SK-N-SH (cell line): Measurements from ENCODE around the gene SHE. TPM values are rescaled to one million over a fixed set of nuclear protein-coding genes. Genes with fewer than 3 reads are reported as not detected.

Experiments
- CTCF ChIA-PET: fragments of 300-600, 350-600 bp; formaldehyde crosslinking; extraction: SDS; loops from one replicate; lab custom pipeline; 2021; lab: Yijun Ruan, JAX
- POLR2A ChIA-PET: fragments of 350-600 bp; sonication (Branson Sonifier 250); formaldehyde crosslinking; extraction: SDS; loops from one replicate; lab custom pipeline; 2020; ENCODE audit warnings: antibody characterized with exemption, inconsistent platforms; lab: Yijun Ruan, JAX
- DNase-seq: peaks from one replicate; pipeline ENCODE4 v3.0.0; 2012
- H2AFZ ChIP-seq: fragments of 200-600 bp; sonication (generic); 2 replicates; pipeline ENCODE4 v1.8.1; 2016; ENCODE audit warnings: antibody characterized with exemption, mild to moderate bottlenecking, low read depth
- H3F3A ChIP-seq: fragments of 200-600 bp; sonication (generic); replicated peaks from 2 replicates; pipeline ENCODE3; 2016; ENCODE audit warnings: antibody characterized with exemption, mild to moderate bottlenecking; ENCODE audit not compliant: insufficient read depth
- H3K27ac ChIP-seq, 2 experiments: fragments of 200-500 bp in 1 of 2; fragments of 200-600 bp in 1 of 2; sonication (Bioruptor generic) in 1 of 2; sonication (generic), shearing (Covaris generic) in 1 of 2; 2 replicates each; pipeline versions ENCODE4 v1.5.1 to v1.6.1; 2014 to 2016; ENCODE audit warnings: low read depth in 2 of 2, inconsistent platforms in 1 of 2, low read length in 1 of 2, mild to moderate bottlenecking in 1 of 2, mixed read lengths in 1 of 2
- H3K27me3 ChIP-seq: fragments of 200-600 bp; sonication (generic), shearing (Covaris generic); 2 replicates; pipeline ENCODE4 v1.6.1; 2016; ENCODE audit warnings: mixed run types; ENCODE audit not compliant: insufficient read depth
- H3K36me3 ChIP-seq, 2 experiments: fragments of 200-500 bp in 1 of 2; fragments of 200-600 bp in 1 of 2; sonication (Bioruptor generic) in 1 of 2; sonication (generic) in 1 of 2; replicated peaks in 1 of 2; 2 replicates each; pipeline versions ENCODE3 to v1.5.1; 2014 to 2016; ENCODE audit warnings: low read length in 1 of 2, mild to moderate bottlenecking in 1 of 2; ENCODE audit not compliant: insufficient read depth in 2 of 2, control insufficient read depth in 1 of 2
- H3K4me1 ChIP-seq, 2 experiments: fragments of 200-500 bp in 1 of 2; fragments of 200-600 bp in 1 of 2; sonication (Bioruptor generic) in 1 of 2; sonication (generic), shearing (Covaris generic) in 1 of 2; 2 replicates each; pipeline versions ENCODE4 v1.5.1 to v1.6.1; 2014 to 2016; ENCODE audit warnings: low read depth in 1 of 2, low read length in 1 of 2, mixed run types in 1 of 2; ENCODE audit not compliant: insufficient read depth in 2 of 2, control insufficient read depth in 1 of 2
- H3K4me2 ChIP-seq: fragments of 200-600 bp; sonication (generic), shearing (Covaris generic); 2 replicates; pipeline ENCODE4 v1.6.1; 2017; ENCODE audit warnings: mixed run types
- H3K4me3 ChIP-seq, 2 experiments: fragments of 200-500 bp in 1 of 2; fragments of 200-600 bp in 1 of 2; sonication (Bioruptor generic) in 1 of 2; sonication (generic), shearing (Covaris generic) in 1 of 2; 2 replicates each; pipeline versions ENCODE4 v1.5.1 to v1.8.1; 2014 to 2016; ENCODE audit warnings: low read depth in 2 of 2, inconsistent platforms in 1 of 2, low read length in 1 of 2, mild to moderate bottlenecking in 1 of 2, mixed read lengths in 1 of 2, moderate library complexity in 1 of 2
- H3K79me2 ChIP-seq: fragments of 200-600 bp; sonication (generic); 2 replicates; pipeline ENCODE4 v1.8.1; 2017; ENCODE audit warnings: mild to moderate bottlenecking; ENCODE audit not compliant: insufficient read depth
- H3K9ac ChIP-seq: fragments of 200-600 bp; sonication (generic); 2 replicates; pipeline ENCODE4 v1.6.1; 2017; ENCODE audit warnings: mixed run types
- H3K9me2 ChIP-seq: fragments of 200-600 bp; sonication (generic); 2 replicates; pipeline ENCODE4 v1.6.1; 2017; ENCODE audit warnings: mixed run types
- H3K9me3 ChIP-seq: fragments of 200-600 bp; sonication (generic); 2 replicates; pipeline ENCODE4 v1.6.1; 2017; ENCODE audit warnings: mixed run types, mild to moderate bottlenecking, moderate library complexity
- H4K20me1 ChIP-seq: fragments of 200-600 bp; sonication (generic); 2 replicates; pipeline ENCODE4 v1.6.1; 2017; ENCODE audit warnings: mild to moderate bottlenecking, mixed run types; ENCODE audit not compliant: insufficient read depth
- CHD2 ChIP-seq: fragments of 150-350 bp; IDR thresholded peaks from 2 replicates; pipeline ENCODE4 v1.6.1; 2018; ENCODE audit warnings: low read length; ENCODE audit not compliant: partially characterized antibody
- CTCF ChIP-seq: fragments of 200-600 bp; sonication (generic); IDR thresholded peaks from 2 replicates; pipeline ENCODE4 v1.6.1; 2017; ENCODE audit warnings: antibody characterized with exemption, mild to moderate bottlenecking, moderate library complexity
- MAX ChIP-seq: IDR thresholded peaks from 2 replicates; pipeline ENCODE4 v1.4.0; 2012; ENCODE audit warnings: low read depth
- RAD21 ChIP-seq: IDR thresholded peaks from 2 replicates; pipeline ENCODE4 v1.6.1; 2012; ENCODE audit warnings: mild to moderate bottlenecking, low read length
- RCOR1 ChIP-seq: fragments of 150-350 bp; IDR thresholded peaks from 2 replicates; pipeline ENCODE4 v1.6.1; 2017; ENCODE audit warnings: antibody characterized with exemption, low read length
- RFX5 ChIP-seq: IDR thresholded peaks from 2 replicates; pipeline ENCODE4 v1.6.1; 2012; ENCODE audit warnings: mild to moderate bottlenecking, improper control_type of control experiment, low read length
- SMC3 ChIP-seq: IDR thresholded peaks from 2 replicates; pipeline ENCODE4 v1.6.1; 2012; ENCODE audit warnings: low read depth, low read length, improper control_type of control experiment
- TAF1 ChIP-seq: IDR thresholded peaks from 2 replicates; pipeline ENCODE4 v1.6.1; 2012; ENCODE audit warnings: low read depth, mild to moderate bottlenecking, low read length, moderate library complexity, borderline replicate concordance
- TCF12 ChIP-seq: IDR thresholded peaks from 2 replicates; pipeline ENCODE4 v1.4.0; 2012
- YY1 ChIP-seq: IDR thresholded peaks from 2 replicates; pipeline ENCODE4 v1.4.0; 2012; ENCODE audit warnings: low read depth, mild to moderate bottlenecking
- WGBS: methylation state at CpG from one replicate; pipeline ENCODE4 v1.1.6; 2017; ENCODE audit warnings: low lambda C conversion rate; 5-methylcytosine and 5-hydroxymethylcytosine counted together
- polyA plus RNA-seq, 3 experiments: library from polyadenylated mRNA; depleted of rRNA; stranded (reverse); fragments of >200 nt; gene quantifications; 2 replicates each; pipeline ENCODE4 v1.2.3, GENCODE V29; 2012

SHE gene
- polyA plus RNA-seq, 1 of the 3 experiments (the other 2 are of a cell fraction) = not detected

GRCh38 chr1:154481053-154481452, 21.2 kb downstream of the SHE start:
- Histone ChIP-seq H3F3A (no peaks in the 10 kb centered on the region), H2AFZ (no peak overlapping the region), H3K36me3 (no peaks in the 10 kb centered on the region), H3K9ac (no peak overlapping the region), H3K79me2 (no peaks in the 10 kb centered on the region), H3K4me2 (no peak overlapping the region), H4K20me1 (no peaks in the 10 kb centered on the region), H3K4me1 (peaks cover 5 to 18% of the 10 kb centered on the region in 2 experiments; a peak in 2 of 4 replicates), H3K9me3 (no peaks in the 10 kb centered on the region), H3K27me3 (no peaks in the 10 kb centered on the region), H3K27ac (peak overlapping the region in 1 of 2 experiments; percentile 78; a peak in 2 of 4 replicates), H3K4me3 (no peak overlapping the region), H3K9me2 (no peaks in the 10 kb centered on the region)
- DNase-seq = peak; percentile 46
- CTCF ChIA-PET = interaction anchor here (0.7 to 9.8 kb wide), 38 partner anchors 9 to 518 kb away, joined by 3 to 187 read pairs (median 5); partner anchors contain the start of genes IL6R, PMVK and UBE2Q1
- POLR2A ChIA-PET = interaction anchor here (1.0 kb wide), 2 partner anchors 124 to 512 kb away, joined by 3 to 6 read pairs; partner anchors contain the start of gene LENEP
- WGBS = 50% methylated on average over 1 of the region's 1 CpG
- TF ChIP-seq RCOR1 (peak; percentile 23; the same call in 1 of the 2 replicates), CHD2 (peak; percentile 57), RAD21 (no peak)

- WGBS = 41% methylated on average over 9 of the region's 9 CpGs
- no peak overlapping the region for H3K4me2 ChIP-seq
- no peaks in the 10 kb centered on the region for H3K36me3 ChIP-seq
- H4K20me1 ChIP-seq = no peaks in the 10 kb centered on the region
- H3K27me3 ChIP-seq = no peaks in the 10 kb centered on the region
- peaks cover 5 to 18% of the 10 kb centered on the region in 2 experiments; a peak in 2 of 4 replicates for H3K4me1 ChIP-seq
- H3K79me2 ChIP-seq = no peaks in the 10 kb centered on the region
- CTCF ChIA-PET = interaction anchor here (0.6 to 9.8 kb wide), 76 partner anchors 9 to 606 kb away, joined by 3 to 187 read pairs (median 4); partner anchors contain the start of genes IL6R, PMVK and UBE2Q1
- DNase-seq = peak; percentile 84
- H3K4me3 ChIP-seq = no peak overlapping the region; a peak in 1 of 4 replicates
- peaks cover 7% of the 10 kb centered on the region for H3F3A ChIP-seq
- no peak overlapping the region for H3K9ac ChIP-seq
- no peaks in the 10 kb centered on the region for H3K9me2 ChIP-seq
- H2AFZ ChIP-seq = peak overlapping the region; percentile 96; the same call in 1 of the 2 replicates
- peak; percentile 83 for TF ChIP-seq YY1
- TF ChIP-seq CTCF = peak; percentile 96
- peak; percentile 93 for TF ChIP-seq RFX5
- no peak; the same call in 1 of the 2 replicates for TF ChIP-seq TCF12
- TF ChIP-seq MAX = 0 out of 2 replicates have a peak, but pooled peaks have one; percentile 2
- TF ChIP-seq TAF1 = no peak
- peak; percentile 99 for TF ChIP-seq RAD21
- TF ChIP-seq SMC3 = peak; percentile 87
- TF ChIP-seq CHD2 = peak; percentile 40
- no peaks in the 10 kb centered on the region for H3K9me3 ChIP-seq
- POLR2A ChIA-PET = interaction anchor here (0.7 to 1.0 kb wide), 2 partner anchors 67 to 125 kb away, joined by 3 to 6 read pairs; no protein-coding TSS in a partner anchor
- peak overlapping the region; percentile 17 to 78; a peak in 2 of 4 replicates for H3K27ac ChIP-seq
Measured at GRCh38 chr1:154479764-154480421, 22.3 kb downstream of the SHE start.
